HCT116 (cell line): ENCODE measurements around the gene DOCK4. TPM values are rescaled to one million over a fixed set of nuclear protein-coding genes. Genes with fewer than 3 reads are reported as not detected.

Experiments
- ATAC-seq: fragments of 200-7000 bp; cut with Tn5 transposase; 2 replicates; pipeline ENCODE4 v1.9.1; 2020; ENCODE audit warnings: mild to moderate bottlenecking, moderate library complexity
- BruUV-seq: library from RNA; stranded (reverse); fragments of 400-500 nt; replicated peaks from 2 replicates; lab custom pipeline; 2021; lab: Mats Ljungman, UMichigan
- CTCF ChIA-PET: fragments of 300-600 bp; sonication (Branson Sonifier 250); formaldehyde crosslinking; loops from one replicate; lab custom pipeline; 2021; ENCODE audit warnings: antibody characterized with exemption; lab: Charles Lee
- POLR2A ChIA-PET: fragments of 300-600, 350-600 bp; sonication (Branson Sonifier 250); formaldehyde crosslinking; loops from one replicate; lab custom pipeline; 2021; ENCODE audit warnings: antibody characterized with exemption; lab: Charles Lee
- RAD21 ChIA-PET, 2 experiments: fragments of 300-600 bp; sonication (Branson Sonifier 250); formaldehyde crosslinking; loops; one replicate each; lab custom pipeline; 2023; ENCODE audit warnings: low total read pairs in 2 of 2; ENCODE audit not compliant: uncharacterized antibody in 2 of 2, unreplicated experiment in 2 of 2, low non-redundant PET in 1 of 2; lab: Charles Lee
- DNase-seq: peaks from one replicate; pipeline ENCODE4 v3.0.0-alpha.2; 2010; ENCODE audit warnings: low read depth, low spot score
- H2AFZ ChIP-seq: fragments of 200-600 bp; shearing (Covaris generic), sonication (generic); 2 replicates; pipeline ENCODE4 v1.6.1; 2017; ENCODE audit warnings: low read depth, mixed run types, mixed read lengths, antibody characterized with exemption, low read length; ENCODE audit not compliant: poor library complexity, severe bottlenecking
- H3K27ac ChIP-seq: 2 replicates; pipeline ENCODE4 v1.5.1; 2012; ENCODE audit warnings: low read depth, low read length
- H3K27me3 ChIP-seq: fragments of 200-600 bp; sonication (generic); 2 replicates; pipeline ENCODE4 v1.6.1; 2016; ENCODE audit warnings: mixed run types, low read length, mixed read lengths; ENCODE audit not compliant: insufficient read depth
- H3K36me3 ChIP-seq, 2 experiments: fragments of 200-500 bp in 1 of 2; fragments of 200-600 bp in 1 of 2; sonication (Bioruptor generic) in 1 of 2; sonication (generic) in 1 of 2; 2 replicates each; pipeline versions ENCODE4 v1.5.1 to v1.6.1; 2014 to 2016; ENCODE audit warnings: low read length in 2 of 2, inconsistent platforms in 1 of 2, mixed read lengths in 1 of 2, mixed run types in 1 of 2; ENCODE audit not compliant: insufficient read depth in 2 of 2, control insufficient read depth in 1 of 2
- H3K4me1 ChIP-seq, 2 experiments: fragments of 200-600 bp in 1 of 2; sonication (generic) in 1 of 2; 2 replicates each; pipeline versions ENCODE4 v1.5.1 to v1.6.1; 2012 to 2017; ENCODE audit warnings: low read length in 2 of 2, inconsistent platforms in 1 of 2, mild to moderate bottlenecking in 1 of 2, mixed read lengths in 1 of 2, mixed run types in 1 of 2, moderate library complexity in 1 of 2; ENCODE audit not compliant: insufficient read depth in 2 of 2, control insufficient read depth in 1 of 2
- H3K4me2 ChIP-seq: fragments of 200-600 bp; sonication (generic); 2 replicates; pipeline ENCODE4 v1.6.1; 2017; ENCODE audit warnings: mixed run types, low read length, mixed read lengths
- H3K4me3 ChIP-seq, 2 experiments: fragments of 200-600 bp in 1 of 2; sonication (generic) in 1 of 2; replicated peaks in 1 of 2; 2 replicates each; pipeline ENCODE4 v1.5.1; 2011 to 2016; ENCODE audit warnings: low read length in 2 of 2, control low read depth in 1 of 2, low read depth in 1 of 2, mild to moderate bottlenecking in 1 of 2, mixed read lengths in 1 of 2, mixed run types in 1 of 2
- H3K79me2 ChIP-seq: fragments of 200-600 bp; sonication (generic); 2 replicates; pipeline ENCODE4 v1.6.1; 2017; ENCODE audit warnings: mild to moderate bottlenecking, mixed run types, low read length, moderate library complexity, mixed read lengths; ENCODE audit not compliant: insufficient read depth
- H3K9ac ChIP-seq: fragments of 200-600 bp; sonication (generic); 2 replicates; pipeline ENCODE4 v1.6.1; 2016; ENCODE audit warnings: low read length, mixed read lengths
- H3K9me2 ChIP-seq: fragments of 200-600 bp; sonication (generic), shearing (Covaris generic); 2 replicates; pipeline ENCODE4 v1.6.1; 2017; ENCODE audit warnings: mixed run types, mild to moderate bottlenecking, moderate library complexity; ENCODE audit not compliant: insufficient read depth
- H3K9me3 ChIP-seq, 2 experiments: fragments of 200-500 bp in 1 of 2; fragments of 200-600 bp in 1 of 2; sonication (Bioruptor generic) in 1 of 2; sonication (generic) in 1 of 2; 2 replicates each; pipeline ENCODE4 v1.6.1; 2014 to 2017; ENCODE audit warnings: low read length in 2 of 2, mixed read lengths in 2 of 2, inconsistent platforms in 1 of 2, low read depth in 1 of 2, mild to moderate bottlenecking in 1 of 2, mixed run types in 1 of 2, moderate library complexity in 1 of 2; ENCODE audit not compliant: control insufficient read depth in 1 of 2, insufficient read depth in 1 of 2
- H4K20me1 ChIP-seq: fragments of 200-600 bp; sonication (generic), shearing (Covaris generic); 2 replicates; pipeline ENCODE4 v1.6.1; 2017; ENCODE audit warnings: mixed run types, mild to moderate bottlenecking, moderate library complexity; ENCODE audit not compliant: insufficient read depth
- CBX3 ChIP-seq: IDR thresholded peaks from 2 replicates; pipeline ENCODE4 v1.6.1; 2012; ENCODE audit warnings: low read depth
- ELF1 ChIP-seq: IDR thresholded peaks from 2 replicates; pipeline ENCODE4 v1.6.1; 2012; ENCODE audit warnings: low read depth, borderline replicate concordance
- JUND ChIP-seq: IDR thresholded peaks from 2 replicates; pipeline ENCODE4 v1.6.1; 2012
- POLR2A ChIP-seq: IDR thresholded peaks from 2 replicates; pipeline ENCODE4 v1.7.0; 2011; ENCODE audit warnings: borderline replicate concordance; ENCODE audit not compliant: insufficient read depth, insufficient read length; ENCODE audit errors: extremely low read depth
- SIN3A ChIP-seq: IDR thresholded peaks from 2 replicates; pipeline ENCODE4 v1.6.1; 2012; ENCODE audit warnings: low read depth
- SRF ChIP-seq: IDR thresholded peaks from 2 replicates; pipeline ENCODE4 v1.6.1; 2012; ENCODE audit warnings: low read depth
- TCF7L2 ChIP-seq: IDR thresholded peaks from 2 replicates; pipeline ENCODE4 v1.7.0; 2011; ENCODE audit warnings: borderline replicate concordance, inconsistent platforms; ENCODE audit not compliant: insufficient read depth, insufficient read length; ENCODE audit errors: extremely low read depth
- YY1 ChIP-seq: IDR thresholded peaks from 2 replicates; pipeline ENCODE4 v1.6.1; 2011; ENCODE audit warnings: low read length, low read depth, moderate library complexity, mild to moderate bottlenecking; ENCODE audit not compliant: insufficient replicate concordance; ENCODE audit errors: extremely low read depth
- ZFX ChIP-seq: fragments of 450-650 bp; IDR thresholded peaks from 2 replicates; pipeline ENCODE4 v1.6.1; 2017
- ZNF274 ChIP-seq: fragments of 200-500 bp; sonication (Bioruptor generic); IDR thresholded peaks from 2 replicates; pipeline ENCODE4 v1.6.1; 2014; ENCODE audit warnings: mild to moderate bottlenecking, low read depth, low read length, inconsistent platforms
- intact Hi-C: fragments of 100-400 bp; cut with micrococcal nuclease; formaldehyde crosslinking; loops from 2 replicates; pipeline ENCODE4 v1.10.0; 2022
- total RNA-seq: library from RNA; stranded (reverse); gene quantifications from one replicate; pipeline ENCODE4 v1.2.1, GENCODE V29; 2021; ENCODE audit not compliant: unreplicated experiment
- TF ChIP-seq, protein P1 (sequence below): IDR thresholded peaks from 2 replicates; pipeline ENCODE4 v1.6.1; 2012
- TF ChIP-seq, protein P2 (sequence below): IDR thresholded peaks from 2 replicates; pipeline ENCODE4 v1.6.1; 2011; ENCODE audit warnings: mild to moderate bottlenecking, low read length, moderate library complexity; ENCODE audit not compliant: insufficient replicate concordance; ENCODE audit errors: extremely low read depth

The DOCK4 gene
- total RNA-seq, 1 experiment from 2014 or later, result 2.2 TPM

DNA sequence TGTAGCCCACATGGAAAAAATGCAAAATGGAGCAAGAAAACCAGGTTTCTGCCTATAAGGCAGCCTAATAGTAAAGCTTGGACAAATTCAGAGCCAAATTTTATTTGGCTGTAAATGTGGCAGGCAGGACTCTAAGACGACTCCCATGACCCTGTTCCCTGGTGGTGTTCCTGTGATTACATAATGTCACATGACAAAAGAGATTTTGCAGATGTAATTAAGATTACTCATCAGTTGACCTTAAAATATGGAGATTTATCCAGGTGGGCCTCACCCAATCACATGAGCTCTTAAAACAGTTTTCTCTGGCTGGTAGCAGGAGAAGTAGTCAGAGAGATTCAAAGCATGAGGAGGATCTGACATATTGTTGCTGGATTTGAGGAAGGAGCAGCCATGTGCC, 340.8 kb downstream of the DOCK4 start:
- H3K9me3 ChIP-seq, result no peaks in the 10 kb centered on the region
- H3K9me2 ChIP-seq, result no peaks in the 10 kb centered on the region
- no peak for DNase-seq
- intact Hi-C loops, result no loop called here
- no peak overlapping the region for H3K4me3 ChIP-seq
- TF ChIP-seq SRF, result no peak
- TF ChIP-seq JUND, result no peak
- no peak for TF ChIP-seq TCF7L2
- TF ChIP-seq SIN3A, result no peak
- TF ChIP-seq CBX3, result no peak
- TF ChIP-seq POLR2A, result no peak
- TF ChIP-seq, protein P1, sequence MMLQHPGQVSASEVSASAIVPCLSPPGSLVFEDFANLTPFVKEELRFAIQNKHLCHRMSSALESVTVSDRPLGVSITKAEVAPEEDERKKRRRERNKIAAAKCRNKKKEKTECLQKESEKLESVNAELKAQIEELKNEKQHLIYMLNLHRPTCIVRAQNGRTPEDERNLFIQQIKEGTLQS, result no peak
- TF ChIP-seq ELF1, result no peak
- TF ChIP-seq, protein P2, sequence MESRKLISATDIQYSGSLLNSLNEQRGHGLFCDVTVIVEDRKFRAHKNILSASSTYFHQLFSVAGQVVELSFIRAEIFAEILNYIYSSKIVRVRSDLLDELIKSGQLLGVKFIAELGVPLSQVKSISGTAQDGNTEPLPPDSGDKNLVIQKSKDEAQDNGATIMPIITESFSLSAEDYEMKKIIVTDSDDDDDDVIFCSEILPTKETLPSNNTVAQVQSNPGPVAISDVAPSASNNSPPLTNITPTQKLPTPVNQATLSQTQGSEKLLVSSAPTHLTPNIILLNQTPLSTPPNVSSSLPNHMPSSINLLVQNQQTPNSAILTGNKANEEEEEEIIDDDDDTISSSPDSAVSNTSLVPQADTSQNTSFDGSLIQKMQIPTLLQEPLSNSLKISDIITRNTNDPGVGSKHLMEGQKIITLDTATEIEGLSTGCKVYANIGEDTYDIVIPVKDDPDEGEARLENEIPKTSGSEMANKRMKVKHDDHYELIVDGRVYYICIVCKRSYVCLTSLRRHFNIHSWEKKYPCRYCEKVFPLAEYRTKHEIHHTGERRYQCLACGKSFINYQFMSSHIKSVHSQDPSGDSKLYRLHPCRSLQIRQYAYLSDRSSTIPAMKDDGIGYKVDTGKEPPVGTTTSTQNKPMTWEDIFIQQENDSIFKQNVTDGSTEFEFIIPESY, result no peak
- no peak for TF ChIP-seq ZNF274
- TF ChIP-seq YY1, result no peak
- no peak for TF ChIP-seq ZFX
- no peaks in the 10 kb centered on the region for H3K27me3 ChIP-seq
- ChIA-PET POLR2A (no interaction called here), CTCF (no interaction called here), RAD21 (no interaction called here)
- ATAC-seq, result no peak
- no peaks in the 10 kb centered on the region for H3K4me1 ChIP-seq
- H2AFZ ChIP-seq, result no peak overlapping the region
- H4K20me1 ChIP-seq, result no peaks in the 10 kb centered on the region
- no TSS peak for BruUV-seq
- H3K79me2 ChIP-seq, result no peaks in the 10 kb centered on the region
- no peak overlapping the region for H3K9ac ChIP-seq
- H3K4me2 ChIP-seq, result no peak overlapping the region
- no peaks in the 10 kb centered on the region for H3K36me3 ChIP-seq
- no peak overlapping the region for H3K27ac ChIP-seq
